A549 treated with Hydrocortisone at 1 μM for 4 hours (cell line): ENCODE results near the gene C19orf33. TPM values are rescaled to one million over a fixed set of nuclear protein-coding genes. Genes with fewer than 3 reads are reported as not detected.

Experiments used
- total RNA-seq: library from RNA; stranded (reverse); fragments of 200-300 nt; extraction: Qiagen RNA extraction; gene quantifications from 5 replicates; pipeline ENCODE4 v1.2.3, GENCODE V29; 2022

Gene C19orf33
- total RNA-seq: 524 to 789 TPM (median 709 TPM) in 5 replicates

DNA sequence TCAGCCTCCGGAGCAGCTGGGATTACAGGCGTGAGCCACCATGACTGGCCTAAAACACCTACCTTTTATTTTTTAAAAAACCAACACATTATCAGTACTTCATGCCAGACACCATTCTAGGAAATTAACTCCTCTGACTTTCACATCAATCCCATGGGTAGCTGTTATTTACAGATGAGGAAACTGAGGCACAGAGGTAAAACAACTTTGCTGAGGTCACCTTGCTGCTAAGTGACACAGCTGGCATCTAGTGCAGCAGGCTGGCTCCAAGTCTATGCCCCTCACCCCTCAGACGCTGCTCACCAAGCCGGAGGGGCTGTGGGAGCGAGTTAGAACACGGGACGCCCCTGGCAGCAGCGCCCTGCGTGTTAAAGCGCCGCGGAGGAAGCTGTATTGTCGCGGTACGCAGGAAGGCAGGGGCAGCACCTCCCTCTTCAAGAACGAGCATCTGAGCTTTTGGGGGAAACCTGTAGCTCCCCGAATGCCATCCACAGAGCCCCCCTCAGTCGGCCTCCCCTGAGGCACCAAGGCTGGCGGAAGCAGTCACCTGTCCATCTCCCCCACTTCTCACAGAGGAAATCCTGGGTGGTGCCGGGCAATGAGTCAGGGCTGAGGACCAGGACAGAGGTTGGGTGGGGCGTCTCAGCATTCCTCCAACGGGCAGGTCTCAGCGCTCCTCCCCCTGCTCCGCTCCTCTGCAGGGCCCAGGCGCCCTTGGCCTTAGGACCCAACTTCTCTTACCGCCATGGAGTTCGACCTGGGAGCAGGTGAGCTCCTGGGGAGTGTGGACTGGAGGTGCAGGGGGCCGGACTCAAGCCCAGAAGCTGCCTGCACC, at the start of gene C19orf33:
Gene C19orf33, plus strand, starts transcription at position 735 of the 835 bp plus-strand sequence. Its CDS starts 11 bp downstream, at position 746.

DNA sequence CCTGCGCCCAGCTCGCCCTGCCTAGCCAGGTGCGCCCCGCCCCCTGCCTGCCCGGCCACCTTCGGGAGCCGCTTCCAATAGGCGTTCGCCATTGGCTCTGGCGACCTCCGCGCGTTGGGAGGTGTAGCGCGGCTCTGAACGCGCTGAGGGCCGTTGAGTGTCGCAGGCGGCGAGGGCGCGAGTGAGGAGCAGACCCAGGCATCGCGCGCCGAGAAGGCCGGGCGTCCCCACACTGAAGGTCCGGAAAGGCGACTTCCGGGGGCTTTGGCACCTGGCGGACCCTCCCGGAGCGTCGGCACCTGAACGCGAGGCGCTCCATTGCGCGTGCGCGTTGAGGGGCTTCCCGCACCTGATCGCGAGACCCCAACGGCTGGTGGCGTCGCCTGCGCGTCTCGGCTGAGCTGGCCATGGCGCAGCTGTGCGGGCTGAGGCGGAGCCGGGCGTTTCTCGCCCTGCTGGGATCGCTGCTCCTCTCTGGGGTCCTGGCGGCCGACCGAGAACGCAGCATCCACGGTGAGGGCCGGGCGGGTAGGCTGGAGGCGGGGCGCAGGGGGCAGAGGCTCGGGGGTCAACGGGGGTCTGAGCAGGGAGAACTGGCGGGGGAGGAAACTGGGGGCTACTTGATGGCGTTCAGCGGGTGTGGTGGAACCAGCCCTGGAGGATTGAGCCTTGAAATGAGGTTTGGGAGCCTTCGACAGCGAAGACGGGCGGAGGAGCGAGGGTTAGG, 39.4 kb upstream of the C19orf33 start, which contains the start of gene SPINT2:
Gene SPINT2, plus strand, starts transcription at position 88 of the 727 bp plus-strand sequence. Its CDS starts 320 bp downstream, at position 408.

DNA sequence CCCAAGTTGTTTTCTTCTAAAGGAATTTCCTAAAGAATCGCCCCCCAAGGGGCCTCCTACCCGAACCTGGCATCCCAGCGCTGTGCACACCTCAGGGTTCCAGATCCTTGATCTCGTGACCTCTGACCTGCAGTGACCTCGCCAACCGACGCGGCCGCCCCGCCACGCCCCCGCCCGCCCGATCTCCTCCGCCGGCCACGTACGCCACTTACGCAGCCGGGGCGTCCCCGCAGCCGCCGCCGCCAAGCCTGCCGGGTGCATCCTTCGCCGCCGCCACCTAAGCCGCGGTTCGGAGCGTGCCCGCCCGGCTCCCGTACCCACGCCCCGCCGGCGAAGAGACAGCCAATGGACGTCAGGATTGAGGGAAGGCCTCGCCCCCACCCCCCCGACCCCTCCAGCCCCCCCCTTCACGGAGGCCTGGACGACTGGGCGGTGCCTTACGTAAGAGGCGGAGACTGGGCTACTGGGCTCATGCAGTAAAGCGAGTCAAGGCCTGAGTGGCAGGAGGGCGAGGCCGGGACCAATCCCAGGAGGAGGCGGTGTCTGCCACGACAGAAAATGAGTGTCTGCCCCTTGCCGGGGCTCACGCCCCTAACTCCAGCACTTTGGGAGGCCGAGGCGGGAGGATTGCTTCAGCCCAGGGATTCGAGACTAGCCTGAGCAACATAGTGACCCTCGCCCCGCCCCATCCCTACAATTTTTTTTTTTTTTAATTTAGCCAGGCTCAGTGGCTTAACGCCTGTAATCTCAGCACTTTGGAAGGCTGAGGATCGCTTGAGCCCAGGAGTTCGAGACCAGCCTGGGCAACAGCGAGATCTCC, 11.8 kb downstream of the C19orf33 start, which contains the start of gene YIF1B:
Gene YIF1B, minus strand, starts transcription at position 291 of the 820 bp plus-strand sequence. Its CDS starts 30 bp downstream, at position 261.

DNA sequence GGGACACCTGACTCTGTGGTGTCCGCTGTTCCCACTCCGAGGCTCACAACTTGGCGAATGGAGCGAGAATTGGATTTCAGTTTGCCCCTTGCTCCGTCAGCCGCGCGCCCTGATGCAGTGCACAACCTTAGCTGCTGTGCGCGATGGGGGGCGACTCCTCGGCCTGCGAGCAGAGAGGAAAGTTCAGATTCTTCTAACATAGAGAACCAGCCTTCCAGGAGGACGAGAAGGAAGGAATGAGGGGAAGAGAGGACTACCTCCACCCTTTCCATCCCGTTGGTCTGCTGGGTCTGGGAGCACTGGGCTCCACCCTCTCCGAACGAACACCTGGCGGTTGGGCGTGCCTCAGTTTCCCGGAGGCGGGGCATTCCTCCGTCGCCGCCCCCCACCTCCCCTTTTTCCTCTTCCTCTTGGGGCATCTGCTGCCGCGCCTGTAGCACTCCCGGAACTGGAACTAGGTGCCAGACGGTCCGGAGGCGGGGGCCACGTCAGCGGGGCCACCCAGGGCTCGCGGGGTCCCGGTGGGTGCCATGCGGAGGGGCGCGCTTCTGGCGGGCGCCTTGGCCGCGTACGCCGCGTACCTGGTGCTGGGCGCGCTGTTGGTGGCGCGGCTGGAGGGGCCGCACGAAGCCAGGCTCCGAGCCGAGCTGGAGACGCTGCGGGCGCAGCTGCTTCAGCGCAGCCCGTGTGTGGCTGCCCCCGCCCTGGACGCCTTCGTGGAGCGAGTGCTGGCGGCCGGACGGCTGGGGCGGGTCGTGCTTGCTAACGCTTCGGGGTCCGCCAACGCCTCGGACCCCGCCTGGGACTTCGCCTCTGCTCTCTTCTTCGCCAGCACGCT, 15.6 kb downstream of the C19orf33 start, which contains the start of gene KCNK6:
Gene KCNK6, plus strand, starts transcription at position 425 of the 838 bp plus-strand sequence. Its CDS starts 106 bp downstream, at position 531.

Other genes starting within 250 kb of the C19orf33 start
- 4.2 to 5.0 TPM (median 4.6 TPM) in 5 replicates for gene DPF1, start 80.0 kb upstream of the C19orf33 start, total RNA-seq
- 58.9 to 102 TPM (median 91.8 TPM) in 5 replicates for gene PPP1R14A, start 47.9 kb upstream of the C19orf33 start, total RNA-seq
- gene SPINT2, start 39.7 kb upstream of the C19orf33 start, total RNA-seq: 237 to 348 TPM (median 322 TPM) in 5 replicates
- 99.8 to 131 TPM (median 129 TPM) in 5 replicates for gene YIF1B, start 11.7 kb downstream of the C19orf33 start, total RNA-seq
- gene KCNK6, start 15.6 kb downstream of the C19orf33 start, total RNA-seq: 3.4 to 4.7 TPM (median 4.6 TPM) in 5 replicates
- 0.99 to 1.7 TPM (median 1.1 TPM) in 5 replicates for gene CATSPERG, start 31.6 kb downstream of the C19orf33 start, total RNA-seq
- 451 to 530 TPM (median 488 TPM) in 5 replicates for gene PSMD8, start 70.3 kb downstream of the C19orf33 start, total RNA-seq
- gene GGN, start 83.8 kb downstream of the C19orf33 start, total RNA-seq: 0.08 to 0.47 TPM (median 0.29 TPM) in 5 replicates
- 1.7 to 2.7 TPM (median 2.5 TPM) in 5 replicates for gene SPRED3, start 84.4 kb downstream of the C19orf33 start, total RNA-seq
- 16.9 to 27.2 TPM (median 24.5 TPM) in 5 replicates for gene FAM98C, start 98.8 kb downstream of the C19orf33 start, total RNA-seq
- gene RASGRP4, start 122.0 kb downstream of the C19orf33 start, total RNA-seq: 0.05 to 0.06 TPM in 2 of 5 replicates, not detected in the others
- 5.2 to 6.8 TPM (median 6.4 TPM) in 5 replicates for gene RYR1, start 129.4 kb downstream of the C19orf33 start, total RNA-seq